Gastroesophageal sphincter (tissue), 3 donors: ENCODE measurements around the gene SPACDR.

Source experiments
- CTCF ChIP-seq, 4 experiments: fragments of 200-600 bp in 2 of 4; fragments of 450-650 bp in 2 of 4; sonication (generic) in 1 of 4; IDR thresholded peaks; one replicate each; pipeline ENCODE4 v1.5.1; 2017 to 2019; ENCODE audit warnings: antibody characterized with exemption in 4 of 4, mild to moderate bottlenecking in 2 of 4, moderate library complexity in 2 of 4
- EP300 ChIP-seq: sonication (generic); formaldehyde crosslinking; IDR thresholded peaks from one replicate; pipeline ENCODE4 v1.6.1; 2017; ENCODE audit warnings: antibody characterized with exemption, mild to moderate bottlenecking
- POLR2A ChIP-seq, 2 donors: fragments of 450-650 bp; IDR thresholded peaks; one replicate each; pipeline ENCODE4 v1.6.1; 2017; ENCODE audit warnings: antibody characterized with exemption in 2 of 2, mild to moderate bottlenecking in 2 of 2, moderate library complexity in 1 of 2
- POLR2AphosphoS5 ChIP-seq: sonication (generic); formaldehyde crosslinking; IDR thresholded peaks from one replicate; pipeline ENCODE4 v1.6.1; 2017; ENCODE audit warnings: antibody characterized with exemption

DNA sequence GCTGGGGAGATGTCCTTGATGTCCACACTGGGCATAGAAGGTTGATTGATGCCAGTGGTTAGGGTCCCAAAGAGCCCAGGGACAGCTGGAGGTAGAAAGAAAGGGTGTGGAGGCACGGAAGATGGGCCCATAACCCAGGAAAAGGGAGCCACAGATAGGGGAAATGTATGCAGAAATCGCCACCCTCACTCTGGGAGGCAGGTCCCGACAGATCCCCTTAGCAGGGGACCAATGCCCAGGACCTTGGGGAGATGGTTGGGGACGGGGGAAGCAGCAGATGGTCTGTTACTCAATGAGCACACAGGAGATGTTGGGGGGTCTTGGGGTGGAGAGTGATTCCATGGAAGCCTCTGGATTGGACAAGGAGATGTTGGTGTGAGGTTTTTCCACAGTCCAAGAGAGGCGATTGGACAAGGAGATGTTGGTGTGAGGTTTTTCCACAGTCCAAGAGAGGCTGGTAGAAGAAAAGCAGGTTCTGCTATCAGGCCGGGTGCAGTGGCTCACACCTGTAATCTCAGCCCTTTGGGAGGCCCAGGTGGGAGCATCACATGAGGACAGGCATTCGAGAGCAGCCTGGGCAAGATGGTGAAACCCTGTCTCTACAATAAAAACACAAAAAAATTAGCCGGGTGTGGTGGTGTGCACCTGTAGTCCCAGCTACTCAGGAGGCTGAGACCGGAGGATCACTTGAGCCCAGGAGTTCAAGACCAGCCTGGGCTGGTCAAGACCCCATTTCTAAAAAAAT, 20.8 kb downstream of the SPACDR start:
- no peak for TF ChIP-seq EP300
- TF ChIP-seq CTCF (IDR thresholded peaks at IDR 0.05) = no peak
- TF ChIP-seq POLR2AphosphoS5 = no peak
- no peak for TF ChIP-seq POLR2A (IDR thresholded peaks at IDR 0.05)
